GM19193 (cell line): Measurements from ENCODE around the gene PRTFDC1.

Experiments used
- POLR2A ChIP-seq: IDR thresholded peaks from 4 replicates; pipeline ENCODE4 v1.6.1; 2011; ENCODE audit not compliant: insufficient read depth, insufficient read length; ENCODE audit errors: extremely low read depth

PRTFDC1 gene

DNA sequence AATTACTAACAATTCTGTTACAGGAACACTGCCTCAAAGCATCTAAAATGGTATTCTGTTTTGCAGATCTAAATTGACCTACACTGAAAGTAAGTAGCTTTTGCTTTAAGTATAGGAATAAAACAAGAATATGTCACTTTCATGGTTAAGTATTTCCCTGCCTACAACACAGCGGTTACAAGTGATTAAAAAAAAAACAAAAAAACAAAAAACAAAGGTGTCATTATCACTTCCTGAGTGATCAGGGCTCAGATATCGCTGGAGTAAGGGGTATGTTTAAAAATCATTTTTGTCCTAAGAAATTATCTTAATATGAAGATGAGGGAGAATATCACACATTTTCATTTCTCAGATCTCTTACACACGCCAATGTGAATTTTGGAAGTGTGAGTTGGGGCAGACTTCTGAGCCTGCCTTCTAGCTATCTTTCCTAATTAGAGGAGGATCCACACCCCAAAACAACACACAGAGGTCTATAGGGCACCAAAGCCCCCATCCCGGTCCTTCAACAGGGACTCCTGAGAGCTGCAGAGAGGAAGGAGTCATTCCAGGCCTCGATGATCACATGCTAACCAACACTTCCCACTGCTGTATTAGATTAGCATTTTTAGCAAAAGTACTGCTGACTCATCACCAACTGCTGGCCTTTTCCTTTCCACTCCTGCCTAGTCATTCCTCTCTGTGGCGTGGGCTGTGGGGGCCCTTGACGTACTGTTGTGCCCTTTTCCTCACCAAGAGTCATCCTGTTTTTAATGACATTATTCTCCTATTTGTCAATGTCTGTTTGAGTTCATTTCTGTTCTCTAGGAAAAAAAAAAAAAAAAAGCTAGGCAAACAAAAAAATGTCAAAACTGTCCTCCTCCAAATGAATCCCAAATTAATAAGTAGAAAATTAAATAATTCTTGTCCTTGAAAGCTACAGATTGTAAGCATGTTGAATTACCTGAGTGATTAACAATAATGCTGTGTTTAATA, 31.2 kb downstream of the PRTFDC1 start:
- no peak for TF ChIP-seq POLR2A

DNA sequence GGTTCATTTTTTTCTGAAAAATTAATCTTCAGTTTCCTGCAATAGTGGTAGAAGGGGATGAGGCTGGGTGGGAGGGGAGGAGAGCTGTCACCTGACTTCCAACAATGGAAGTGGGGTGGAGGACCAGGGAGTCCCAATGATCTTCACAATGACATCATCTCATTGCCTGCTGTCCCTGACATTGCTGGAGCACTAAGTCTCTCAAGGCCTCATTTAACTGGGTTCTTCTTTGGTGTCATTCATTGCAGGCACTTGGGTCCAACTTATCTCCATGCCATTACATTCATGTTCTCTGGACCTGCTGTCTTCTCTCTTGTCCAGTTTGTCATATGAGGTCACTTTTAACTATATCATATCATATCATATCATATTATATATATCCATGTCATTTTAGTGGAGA, 34.4 kb downstream of the PRTFDC1 start:
- TF ChIP-seq POLR2A, result no peak

GRCh38 chr10:24917493-24917892, 34.9 kb downstream of the PRTFDC1 start:
- TF ChIP-seq POLR2A, result no peak

- TF ChIP-seq POLR2A, result no peak
Observed at GRCh38 chr10:24916365-24916764, 36.0 kb downstream of the PRTFDC1 start.

- no peak for TF ChIP-seq POLR2A
Observed at GRCh38 chr10:24915304-24915703, 37.1 kb downstream of the PRTFDC1 start.

- TF ChIP-seq POLR2A, result no peak
Observed at GRCh38 chr10:24914148-24914547, 38.3 kb downstream of the PRTFDC1 start.

- no peak for TF ChIP-seq POLR2A
Observed at GRCh38 chr10:24912215-24912614, 40.2 kb downstream of the PRTFDC1 start.

DNA sequence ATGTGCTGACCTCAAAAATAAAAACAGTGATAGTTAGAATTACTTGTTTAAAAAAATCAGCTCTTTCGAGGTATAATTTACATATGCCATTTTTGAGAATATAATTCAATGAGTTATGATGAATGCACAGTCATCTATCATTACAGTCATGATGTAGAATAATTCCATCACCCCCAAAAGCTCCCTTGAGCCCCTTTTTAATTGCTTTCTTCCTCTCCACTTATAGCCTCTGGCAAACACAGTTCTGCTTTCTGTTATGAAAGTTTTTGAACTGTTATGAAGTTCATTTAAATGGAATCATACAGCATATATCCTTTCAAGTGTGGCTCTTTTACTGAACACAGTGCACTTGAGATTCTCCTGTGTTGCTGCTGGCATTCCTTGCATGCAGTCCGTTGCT, 41.4 kb downstream of the PRTFDC1 start:
- no peak for TF ChIP-seq POLR2A

GRCh38 chr10:24910574-24910973, 41.8 kb downstream of the PRTFDC1 start:
- TF ChIP-seq POLR2A, result no peak

DNA sequence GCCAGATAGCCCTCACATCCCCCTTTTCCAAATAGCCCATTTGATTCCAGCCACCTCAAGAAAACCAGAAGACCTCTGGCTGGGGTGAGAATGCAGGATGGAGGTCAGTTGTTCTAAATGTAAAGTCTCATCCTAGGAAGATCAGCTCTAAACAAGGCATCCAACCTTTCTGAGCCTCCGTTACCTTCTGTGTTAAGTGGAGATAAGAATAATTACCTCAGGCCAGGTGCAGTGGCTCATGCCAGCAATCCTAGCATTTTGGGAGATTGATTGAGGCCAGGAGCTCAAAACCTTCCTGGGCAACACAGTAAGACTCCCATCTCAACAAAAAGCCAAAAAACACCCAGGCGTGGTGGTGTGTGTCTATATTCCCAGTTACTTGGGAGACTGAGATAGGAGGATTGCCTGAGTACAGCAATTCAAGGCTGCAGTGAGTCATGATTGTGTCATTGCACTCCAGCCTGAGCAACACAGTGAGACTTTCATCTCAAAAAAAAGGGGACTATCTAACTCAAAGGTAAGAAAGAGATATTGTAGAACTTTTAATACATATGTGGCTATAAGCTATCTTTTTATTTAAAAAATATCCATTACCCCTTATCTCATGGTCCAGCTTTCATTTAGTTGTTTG, 43.5 kb downstream of the PRTFDC1 start:
- TF ChIP-seq POLR2A, result no peak

GRCh38 chr10:24907956-24908355, 44.5 kb downstream of the PRTFDC1 start:
- no peak for TF ChIP-seq POLR2A

DNA sequence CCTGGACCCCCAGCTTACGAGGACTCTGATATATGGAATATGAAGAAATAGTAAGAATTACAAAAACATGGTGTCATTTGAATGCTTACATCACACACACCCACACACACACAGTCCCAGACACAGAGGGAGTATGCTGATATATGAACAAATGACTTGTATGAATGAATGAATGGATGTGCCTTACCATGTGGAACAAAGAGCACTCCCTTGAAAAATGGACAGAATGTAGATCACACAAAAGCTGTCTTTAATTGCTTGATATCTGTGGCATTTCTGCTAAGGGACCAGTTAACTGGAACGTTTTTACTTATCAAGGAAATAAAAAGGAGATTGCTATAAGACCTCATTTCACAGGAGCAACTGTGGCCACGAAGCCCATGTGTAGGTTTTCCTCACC, 46.0 kb downstream of the PRTFDC1 start:
- TF ChIP-seq POLR2A, result no peak

DNA sequence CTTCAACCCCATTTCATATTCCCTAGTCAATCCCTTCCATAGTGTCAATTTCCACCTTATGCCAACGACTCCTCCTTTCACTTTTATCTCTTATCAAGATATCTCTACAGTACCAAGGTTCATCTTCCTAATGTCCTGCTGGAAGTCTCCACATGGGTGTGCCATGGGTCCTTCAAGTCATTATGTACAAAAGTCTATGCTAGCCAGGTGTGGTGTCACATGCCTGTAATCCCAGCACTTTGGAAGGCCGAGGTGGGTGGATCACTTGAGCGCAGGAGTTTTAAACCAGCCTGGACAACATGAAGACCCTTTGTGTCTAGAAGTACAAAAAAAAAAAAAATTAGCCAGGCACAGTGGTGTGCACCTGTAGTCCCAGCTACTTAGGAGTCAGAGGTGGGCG, 47.6 kb downstream of the PRTFDC1 start:
- TF ChIP-seq POLR2A, result no peak

DNA sequence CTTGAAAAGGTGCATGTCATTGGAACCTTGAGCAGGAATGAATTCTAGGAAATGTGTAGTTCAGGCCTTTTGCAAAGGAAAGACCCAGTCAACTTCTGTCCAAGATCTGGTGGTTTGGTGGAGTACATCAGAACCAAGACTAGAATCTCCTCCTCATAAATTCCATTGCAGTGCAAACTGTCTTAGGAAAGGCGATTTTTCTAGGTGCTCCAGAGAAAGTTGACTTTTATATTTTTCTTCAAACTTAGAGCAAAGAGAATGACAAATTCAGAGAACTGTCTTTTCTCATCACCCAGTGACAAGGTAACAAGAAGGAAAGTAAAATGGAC, 50.0 kb downstream of the PRTFDC1 start:
- TF ChIP-seq POLR2A, result no peak

- no peak for TF ChIP-seq POLR2A
Observed at GRCh38 chr10:24901686-24902399, 50.6 kb downstream of the PRTFDC1 start.
